ENCODE measurements around the gene ACAP1.

DNA sequence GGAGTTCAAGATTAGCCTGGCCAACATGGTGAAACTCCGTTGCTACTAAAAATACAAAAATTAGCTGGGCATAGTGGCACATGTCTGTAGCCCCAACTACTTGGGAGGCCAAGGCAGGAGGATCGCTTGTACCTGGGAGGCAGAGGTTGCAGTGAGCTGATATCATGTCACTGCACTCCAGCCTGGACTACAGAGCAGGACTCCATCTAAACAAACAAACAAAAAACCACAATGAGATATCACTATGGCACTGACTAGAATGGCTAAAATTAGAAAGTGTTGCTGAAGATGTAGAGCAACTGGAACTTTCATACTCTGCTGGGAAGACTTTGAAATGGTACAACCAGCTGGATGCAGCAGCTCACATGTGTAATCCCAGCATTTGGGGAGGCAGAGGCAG is 38.0 kb downstream of the ACAP1 start:
- no peak for TF ChIP-seq SREBF2 (CRISPR knock-in tag; IDR thresholded peaks at IDR 0.05)
- TF ChIP-seq, protein P1, sequence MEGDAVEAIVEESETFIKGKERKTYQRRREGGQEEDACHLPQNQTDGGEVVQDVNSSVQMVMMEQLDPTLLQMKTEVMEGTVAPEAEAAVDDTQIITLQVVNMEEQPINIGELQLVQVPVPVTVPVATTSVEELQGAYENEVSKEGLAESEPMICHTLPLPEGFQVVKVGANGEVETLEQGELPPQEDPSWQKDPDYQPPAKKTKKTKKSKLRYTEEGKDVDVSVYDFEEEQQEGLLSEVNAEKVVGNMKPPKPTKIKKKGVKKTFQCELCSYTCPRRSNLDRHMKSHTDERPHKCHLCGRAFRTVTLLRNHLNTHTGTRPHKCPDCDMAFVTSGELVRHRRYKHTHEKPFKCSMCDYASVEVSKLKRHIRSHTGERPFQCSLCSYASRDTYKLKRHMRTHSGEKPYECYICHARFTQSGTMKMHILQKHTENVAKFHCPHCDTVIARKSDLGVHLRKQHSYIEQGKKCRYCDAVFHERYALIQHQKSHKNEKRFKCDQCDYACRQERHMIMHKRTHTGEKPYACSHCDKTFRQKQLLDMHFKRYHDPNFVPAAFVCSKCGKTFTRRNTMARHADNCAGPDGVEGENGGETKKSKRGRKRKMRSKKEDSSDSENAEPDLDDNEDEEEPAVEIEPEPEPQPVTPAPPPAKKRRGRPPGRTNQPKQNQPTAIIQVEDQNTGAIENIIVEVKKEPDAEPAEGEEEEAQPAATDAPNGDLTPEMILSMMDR (IDR thresholded peaks at IDR 0.05 in 2 of 3, conservative IDR thresholded peaks at IDR 0.05 in 1 of 3; ENCODE audit: insufficient read depth in 2 of 3, low read depth in 1 of 3, low read length in 3 of 3), result no peak
- TF ChIP-seq, protein P2, sequence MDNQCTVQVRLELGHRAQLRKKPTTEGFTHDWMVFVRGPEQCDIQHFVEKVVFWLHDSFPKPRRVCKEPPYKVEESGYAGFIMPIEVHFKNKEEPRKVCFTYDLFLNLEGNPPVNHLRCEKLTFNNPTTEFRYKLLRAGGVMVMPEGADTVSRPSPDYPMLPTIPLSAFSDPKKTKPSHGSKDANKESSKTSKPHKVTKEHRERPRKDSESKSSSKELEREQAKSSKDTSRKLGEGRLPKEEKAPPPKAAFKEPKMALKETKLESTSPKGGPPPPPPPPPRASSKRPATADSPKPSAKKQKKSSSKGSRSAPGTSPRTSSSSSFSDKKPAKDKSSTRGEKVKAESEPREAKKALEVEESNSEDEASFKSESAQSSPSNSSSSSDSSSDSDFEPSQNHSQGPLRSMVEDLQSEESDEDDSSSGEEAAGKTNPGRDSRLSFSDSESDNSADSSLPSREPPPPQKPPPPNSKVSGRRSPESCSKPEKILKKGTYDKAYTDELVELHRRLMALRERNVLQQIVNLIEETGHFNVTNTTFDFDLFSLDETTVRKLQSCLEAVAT (IDR thresholded peaks at IDR 0.05), result no peak
- TF ChIP-seq, protein P3, sequence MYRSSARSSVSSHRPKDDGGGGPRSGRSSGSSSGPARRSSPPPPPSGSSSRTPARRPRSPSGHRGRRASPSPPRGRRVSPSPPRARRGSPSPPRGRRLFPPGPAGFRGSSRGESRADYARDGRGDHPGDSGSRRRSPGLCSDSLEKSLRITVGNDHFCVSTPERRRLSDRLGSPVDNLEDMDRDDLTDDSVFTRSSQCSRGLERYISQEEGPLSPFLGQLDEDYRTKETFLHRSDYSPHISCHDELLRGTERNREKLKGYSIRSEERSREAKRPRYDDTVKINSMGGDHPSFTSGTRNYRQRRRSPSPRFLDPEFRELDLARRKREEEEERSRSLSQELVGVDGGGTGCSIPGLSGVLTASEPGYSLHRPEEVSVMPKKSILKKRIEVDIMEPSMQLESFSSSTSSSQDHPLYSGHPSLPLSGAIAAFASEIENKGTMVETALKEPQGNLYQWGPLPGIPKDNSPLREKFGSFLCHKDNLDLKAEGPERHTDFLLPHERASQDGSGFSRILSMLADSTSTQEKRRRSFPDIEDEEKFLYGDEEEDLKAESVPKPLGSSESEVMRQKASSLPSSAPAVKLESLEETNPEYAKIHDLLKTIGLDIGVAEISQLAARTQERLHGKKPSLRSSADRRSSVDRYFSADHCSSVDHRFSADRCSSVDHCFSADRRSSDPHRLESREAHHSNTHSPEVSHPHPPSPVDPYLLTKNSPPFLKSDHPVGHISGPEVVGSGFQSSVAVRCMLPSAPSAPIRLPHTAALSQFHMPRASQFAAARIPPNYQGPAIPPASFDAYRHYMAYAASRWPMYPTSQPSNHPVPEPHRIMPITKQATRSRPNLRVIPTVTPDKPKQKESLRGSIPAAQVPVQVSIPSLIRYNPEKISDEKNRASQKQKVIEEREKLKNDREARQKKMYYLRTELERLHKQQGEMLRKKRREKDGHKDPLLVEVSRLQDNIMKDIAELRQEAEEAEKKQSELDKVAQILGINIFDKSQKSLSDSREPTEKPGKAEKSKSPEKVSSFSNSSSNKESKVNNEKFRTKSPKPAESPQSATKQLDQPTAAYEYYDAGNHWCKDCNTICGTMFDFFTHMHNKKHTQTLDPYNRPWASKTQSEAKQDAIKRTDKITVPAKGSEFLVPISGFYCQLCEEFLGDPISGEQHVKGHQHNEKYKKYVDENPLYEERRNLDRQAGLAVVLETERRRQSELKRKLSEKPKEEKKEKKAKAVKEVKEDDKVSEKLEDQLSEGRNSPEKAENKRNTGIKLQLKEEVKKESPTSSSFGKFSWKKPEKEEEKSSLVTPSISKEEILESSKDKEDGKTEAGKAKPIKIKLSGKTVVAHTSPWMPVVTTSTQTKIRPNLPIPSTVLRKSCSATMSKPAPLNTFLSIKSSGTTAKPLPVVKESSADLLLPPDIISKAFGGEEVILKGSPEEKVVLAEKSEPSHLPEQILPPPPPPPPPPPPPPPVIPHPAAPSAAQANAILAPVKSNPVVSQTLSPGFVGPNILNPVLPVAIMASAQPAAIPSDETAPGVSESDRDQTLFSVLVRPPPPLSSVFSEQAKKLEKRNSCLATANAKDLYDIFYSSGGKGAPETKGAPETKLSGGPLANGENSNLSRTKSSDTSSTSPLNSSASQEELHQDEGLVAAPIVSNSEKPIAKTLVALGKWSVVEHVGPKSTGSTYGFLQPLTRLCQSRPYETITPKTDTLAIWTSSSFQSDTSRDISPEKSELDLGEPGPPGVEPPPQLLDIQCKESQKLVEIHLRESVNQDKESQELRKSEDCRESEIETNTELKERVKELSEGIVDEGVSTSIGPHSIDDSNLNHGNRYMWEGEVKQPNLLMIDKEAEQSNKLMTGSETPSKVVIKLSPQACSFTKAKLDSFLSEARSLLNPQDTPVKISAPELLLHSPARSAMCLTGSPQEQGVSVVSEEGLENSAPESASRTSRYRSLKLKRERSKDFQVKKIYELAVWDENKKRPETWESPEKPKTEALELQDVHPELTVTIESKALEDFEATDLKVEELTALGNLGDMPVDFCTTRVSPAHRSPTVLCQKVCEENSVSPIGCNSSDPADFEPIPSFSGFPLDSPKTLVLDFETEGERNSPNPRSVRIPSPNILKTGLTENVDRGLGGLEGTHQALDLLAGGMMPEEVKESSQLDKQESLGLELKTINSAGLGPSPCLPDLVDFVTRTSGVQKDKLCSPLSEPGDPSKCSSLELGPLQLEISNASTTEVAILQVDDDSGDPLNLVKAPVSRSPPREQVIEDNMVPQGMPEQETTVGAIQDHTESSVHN (IDR thresholded peaks at IDR 0.05; ENCODE audit: borderline replicate concordance in 1 of 2, low read depth in 1 of 2), result no peak
- no peak for TF ChIP-seq POLR2A (conservative IDR thresholded peaks at IDR 0.05)
- TF ChIP-seq EP300 (IDR thresholded peaks at IDR 0.05; ENCODE audit: low read length), result no peak
- TF ChIP-seq TCF7L2 (IDR thresholded peaks at IDR 0.05; ENCODE audit: low read depth, low read length), result no peak
- no peak for TF ChIP-seq JUNB (CRISPR knock-in tag; conservative IDR thresholded peaks at IDR 0.05)
- peak; percentile 47 to 61; a peak in 3 of 4 replicates for TF ChIP-seq KDM1A (IDR thresholded peaks at IDR 0.05)
- no peak for TF ChIP-seq NFIC (IDR thresholded peaks at IDR 0.05)
- TF ChIP-seq, protein P4, sequence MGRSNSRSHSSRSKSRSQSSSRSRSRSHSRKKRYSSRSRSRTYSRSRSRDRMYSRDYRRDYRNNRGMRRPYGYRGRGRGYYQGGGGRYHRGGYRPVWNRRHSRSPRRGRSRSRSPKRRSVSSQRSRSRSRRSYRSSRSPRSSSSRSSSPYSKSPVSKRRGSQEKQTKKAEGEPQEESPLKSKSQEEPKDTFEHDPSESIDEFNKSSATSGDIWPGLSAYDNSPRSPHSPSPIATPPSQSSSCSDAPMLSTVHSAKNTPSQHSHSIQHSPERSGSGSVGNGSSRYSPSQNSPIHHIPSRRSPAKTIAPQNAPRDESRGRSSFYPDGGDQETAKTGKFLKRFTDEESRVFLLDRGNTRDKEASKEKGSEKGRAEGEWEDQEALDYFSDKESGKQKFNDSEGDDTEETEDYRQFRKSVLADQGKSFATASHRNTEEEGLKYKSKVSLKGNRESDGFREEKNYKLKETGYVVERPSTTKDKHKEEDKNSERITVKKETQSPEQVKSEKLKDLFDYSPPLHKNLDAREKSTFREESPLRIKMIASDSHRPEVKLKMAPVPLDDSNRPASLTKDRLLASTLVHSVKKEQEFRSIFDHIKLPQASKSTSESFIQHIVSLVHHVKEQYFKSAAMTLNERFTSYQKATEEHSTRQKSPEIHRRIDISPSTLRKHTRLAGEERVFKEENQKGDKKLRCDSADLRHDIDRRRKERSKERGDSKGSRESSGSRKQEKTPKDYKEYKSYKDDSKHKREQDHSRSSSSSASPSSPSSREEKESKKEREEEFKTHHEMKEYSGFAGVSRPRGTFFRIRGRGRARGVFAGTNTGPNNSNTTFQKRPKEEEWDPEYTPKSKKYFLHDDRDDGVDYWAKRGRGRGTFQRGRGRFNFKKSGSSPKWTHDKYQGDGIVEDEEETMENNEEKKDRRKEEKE (IDR thresholded peaks at IDR 0.05; ENCODE audit: borderline replicate concordance in 1 of 2, control insufficient read depth in 1 of 2, low read depth in 2 of 2, low read length in 1 of 2), result no peak
- TF ChIP-seq, protein P5, sequence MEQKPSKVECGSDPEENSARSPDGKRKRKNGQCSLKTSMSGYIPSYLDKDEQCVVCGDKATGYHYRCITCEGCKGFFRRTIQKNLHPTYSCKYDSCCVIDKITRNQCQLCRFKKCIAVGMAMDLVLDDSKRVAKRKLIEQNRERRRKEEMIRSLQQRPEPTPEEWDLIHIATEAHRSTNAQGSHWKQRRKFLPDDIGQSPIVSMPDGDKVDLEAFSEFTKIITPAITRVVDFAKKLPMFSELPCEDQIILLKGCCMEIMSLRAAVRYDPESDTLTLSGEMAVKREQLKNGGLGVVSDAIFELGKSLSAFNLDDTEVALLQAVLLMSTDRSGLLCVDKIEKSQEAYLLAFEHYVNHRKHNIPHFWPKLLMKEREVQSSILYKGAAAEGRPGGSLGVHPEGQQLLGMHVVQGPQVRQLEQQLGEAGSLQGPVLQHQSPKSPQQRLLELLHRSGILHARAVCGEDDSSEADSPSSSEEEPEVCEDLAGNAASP (IDR thresholded peaks at IDR 0.05), result no peak

Measured in K562 (cell line).